Activated CD4-positive, alpha-beta T cell treated with anti-CD3 and anti-CD28 coated beads for 4 hours (primary cell): Measurements from ENCODE around the gene ZNF837.
"Not testable (repeated sequence)": the region's sequence is repeated elsewhere in the genome, so short reads cannot be mapped to it uniquely, and the experiment has no call there.

Source experiments
- DNase-seq, 2 donors: peaks; one replicate each; pipeline ENCODE4 v3.0.0-alpha.2; 2020

The ZNF837 gene

DNA sequence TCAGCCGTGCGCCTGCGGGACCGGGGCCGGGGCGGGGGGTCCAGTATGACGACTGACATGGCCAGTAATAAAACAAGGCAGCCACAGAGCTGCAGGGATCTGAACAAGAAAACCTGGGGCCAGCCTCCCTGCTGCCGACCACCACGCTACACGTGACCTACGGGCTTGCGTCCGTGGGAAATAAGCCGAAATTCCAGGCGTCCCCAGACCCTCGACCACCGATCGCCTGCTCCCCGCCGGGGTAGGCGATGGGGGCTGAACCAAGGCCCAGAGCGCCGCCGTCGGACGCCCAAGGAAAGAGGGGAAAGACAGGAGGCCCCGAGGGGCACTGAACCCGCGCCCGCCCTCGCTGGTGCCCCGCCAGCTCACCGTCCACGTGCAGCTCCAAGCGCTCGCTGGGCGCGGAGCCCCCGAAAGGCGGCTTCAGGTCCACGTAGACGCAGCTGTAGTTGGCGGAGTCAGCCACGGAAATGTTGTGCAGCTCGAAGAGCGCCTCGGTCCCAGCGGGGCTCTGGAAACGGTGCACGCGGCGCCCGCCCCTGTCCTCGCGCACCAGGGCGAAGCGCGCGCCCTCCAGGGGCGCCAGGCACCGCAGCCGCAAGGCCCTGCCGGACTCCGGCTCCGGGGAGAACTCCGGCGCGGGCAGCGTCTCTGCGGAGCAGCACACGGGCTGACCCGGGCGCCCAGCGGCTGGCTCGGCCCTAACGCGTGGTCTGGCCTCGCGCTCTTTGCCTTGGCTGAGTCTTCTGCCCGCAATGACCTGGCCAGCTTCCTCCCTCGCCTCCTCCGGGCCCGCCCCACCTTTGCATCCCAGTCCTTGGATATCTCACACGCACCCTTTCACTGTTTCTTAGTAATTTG is 30.6 kb downstream of the ZNF837 start:
- no peak for DNase-seq

DNA sequence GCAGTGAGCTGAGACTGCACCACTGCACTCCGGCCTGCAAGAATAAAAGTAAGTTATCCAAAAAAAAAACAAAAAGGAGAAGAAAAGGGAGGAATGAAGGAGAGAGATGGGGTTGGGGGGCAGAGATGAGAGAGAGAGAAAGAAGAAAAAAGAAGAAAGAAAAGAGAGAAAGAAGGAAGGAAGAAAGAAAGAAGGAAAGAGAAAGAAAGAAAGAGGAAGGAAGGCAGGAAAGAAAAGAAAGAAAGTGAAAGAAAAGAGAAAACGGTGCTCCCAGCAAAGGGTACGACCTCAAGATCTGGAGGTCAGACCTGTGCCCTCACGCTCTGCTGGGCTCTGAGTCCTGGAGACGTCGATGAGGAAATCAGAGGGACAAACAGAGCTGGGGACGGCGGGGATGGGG is 31.2 kb downstream of the ZNF837 start:
- DNase-seq = no peak

DNA sequence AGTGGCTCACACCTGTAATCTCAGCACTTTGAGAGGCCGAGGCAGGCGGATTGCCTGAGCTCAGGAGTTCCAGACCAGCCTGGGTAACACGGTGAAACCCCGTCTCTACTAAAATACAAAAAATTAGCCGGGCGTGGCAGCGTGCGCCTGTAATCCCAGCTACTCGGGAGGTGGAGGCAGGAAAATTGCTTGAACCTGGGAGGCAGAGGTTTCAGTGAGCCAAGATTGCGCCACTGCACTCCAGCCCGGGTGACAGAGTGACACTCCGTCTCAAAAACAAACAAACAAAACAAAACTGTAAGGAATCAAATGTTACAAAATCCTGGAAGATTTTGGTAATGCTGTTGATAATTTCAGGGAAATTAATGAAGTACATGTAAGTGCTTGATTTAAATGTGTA is 32.8 kb downstream of the ZNF837 start:
- not testable (repeated sequence) for DNase-seq

DNA sequence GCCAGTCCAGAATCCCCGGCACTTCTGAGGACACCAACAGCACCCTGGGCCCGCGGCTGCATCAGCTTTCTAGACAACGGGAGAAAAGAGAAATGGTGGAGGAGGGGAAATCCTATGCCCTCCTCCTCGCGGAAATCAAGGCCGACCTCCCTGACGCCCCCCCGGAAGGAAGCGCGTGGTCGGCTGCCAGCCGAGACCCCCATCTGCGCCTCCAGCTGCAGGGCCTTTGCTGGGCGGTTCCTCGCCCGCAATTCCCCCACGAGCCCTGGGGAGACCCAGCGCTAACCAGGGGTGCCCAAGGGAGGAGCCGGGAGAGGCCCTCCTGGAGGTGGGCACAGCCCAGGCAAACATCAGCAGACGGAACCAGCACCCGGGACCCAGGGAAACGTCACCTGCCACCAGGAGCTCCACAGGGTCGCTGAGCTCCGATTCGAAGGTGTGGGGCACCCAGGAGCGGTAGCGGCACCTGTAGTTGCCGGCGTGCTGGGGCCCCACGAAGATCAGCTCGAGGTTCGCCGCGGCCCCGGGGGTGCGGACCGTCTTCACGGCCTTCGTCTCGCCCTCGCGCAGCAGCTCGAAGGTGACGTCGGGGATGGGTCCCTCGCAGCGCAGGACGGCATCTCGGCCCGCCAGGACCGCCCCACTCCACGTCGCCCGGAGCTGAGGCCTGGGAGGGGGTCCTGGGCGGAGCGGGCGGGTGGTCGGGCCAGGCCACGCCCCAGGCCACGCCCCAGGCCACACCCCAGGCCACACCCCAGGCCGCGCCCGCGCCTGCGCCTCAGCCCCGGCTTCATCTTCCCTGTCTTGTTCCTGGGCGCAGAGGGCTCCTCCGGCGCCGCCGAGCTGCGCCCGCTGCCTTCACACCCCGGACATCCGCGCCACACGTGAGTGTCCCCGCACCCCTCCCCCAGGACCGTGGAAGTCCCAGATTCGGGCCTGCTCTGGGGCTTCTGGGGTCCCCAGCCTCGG is 33.6 kb downstream of the ZNF837 start:
- peak; percentile 51 to 62 for DNase-seq

DNA sequence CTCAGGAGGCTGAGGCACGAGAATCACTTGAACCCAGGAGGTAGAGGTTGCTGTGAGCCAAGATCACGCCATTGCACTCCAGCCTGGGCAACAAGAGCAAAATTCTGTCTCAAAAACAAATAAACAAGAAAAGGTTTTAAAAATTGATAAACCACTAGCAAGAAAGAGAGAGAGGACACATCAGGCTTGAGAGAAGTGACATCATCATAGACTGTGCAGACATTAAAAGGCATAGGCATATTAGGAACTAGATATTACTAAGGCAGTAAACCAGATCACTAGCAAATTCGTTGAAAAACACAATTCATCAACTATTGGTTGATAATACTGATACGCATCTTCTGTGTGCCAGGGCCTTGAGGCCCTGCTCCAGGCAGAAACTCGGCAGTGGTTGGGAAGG is 35.3 kb downstream of the ZNF837 start:
- no peak for DNase-seq

DNA sequence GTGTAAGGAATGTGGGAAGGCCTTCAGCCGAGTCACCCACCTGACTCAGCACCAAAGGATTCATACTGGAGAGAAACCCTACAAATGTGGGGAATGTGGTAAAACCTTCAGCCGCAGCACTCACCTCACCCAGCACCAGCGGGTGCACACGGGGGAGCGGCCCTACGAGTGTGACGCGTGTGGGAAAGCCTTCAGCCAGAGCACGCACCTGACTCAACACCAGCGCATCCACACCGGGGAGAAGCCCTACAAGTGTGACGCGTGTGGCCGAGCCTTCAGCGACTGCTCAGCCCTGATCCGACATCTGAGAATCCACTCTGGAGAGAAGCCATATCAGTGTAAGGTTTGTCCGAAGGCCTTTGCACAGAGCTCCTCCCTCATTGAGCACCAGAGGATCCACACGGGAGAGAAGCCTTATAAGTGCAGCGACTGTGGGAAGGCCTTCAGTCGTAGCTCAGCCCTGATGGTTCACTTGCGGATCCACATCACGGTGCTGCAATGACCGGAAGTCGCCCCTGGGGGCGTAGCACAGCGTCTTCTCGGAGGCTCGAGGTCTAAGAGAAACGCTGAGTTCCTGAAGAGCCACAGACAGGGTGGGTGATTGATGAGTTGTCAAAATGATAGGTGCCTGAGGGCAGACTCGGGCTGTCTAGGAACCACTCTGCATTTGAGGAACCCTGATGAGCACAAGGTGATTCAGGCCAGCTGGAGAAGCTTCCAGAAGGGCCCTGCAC is 41.8 kb downstream of the ZNF837 start:
- no peak for DNase-seq

DNA sequence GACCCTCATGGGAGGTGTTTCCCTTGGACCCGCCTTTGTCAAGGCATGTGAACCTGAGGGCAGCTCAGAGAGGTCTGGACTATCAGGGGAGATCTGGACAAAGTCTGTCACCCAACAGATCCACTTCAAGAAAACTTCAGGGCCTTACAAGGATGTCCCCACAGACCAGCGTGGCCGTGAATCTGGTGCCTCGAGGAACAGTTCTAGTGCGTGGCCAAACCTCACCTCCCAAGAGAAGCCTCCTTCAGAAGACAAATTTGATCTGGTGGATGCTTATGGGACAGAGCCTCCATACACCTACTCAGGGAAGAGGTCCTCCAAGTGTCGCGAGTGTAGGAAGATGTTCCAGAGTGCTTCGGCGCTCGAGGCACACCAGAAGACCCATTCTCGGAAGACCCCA is 42.5 kb downstream of the ZNF837 start:
- no peak for DNase-seq

DNA sequence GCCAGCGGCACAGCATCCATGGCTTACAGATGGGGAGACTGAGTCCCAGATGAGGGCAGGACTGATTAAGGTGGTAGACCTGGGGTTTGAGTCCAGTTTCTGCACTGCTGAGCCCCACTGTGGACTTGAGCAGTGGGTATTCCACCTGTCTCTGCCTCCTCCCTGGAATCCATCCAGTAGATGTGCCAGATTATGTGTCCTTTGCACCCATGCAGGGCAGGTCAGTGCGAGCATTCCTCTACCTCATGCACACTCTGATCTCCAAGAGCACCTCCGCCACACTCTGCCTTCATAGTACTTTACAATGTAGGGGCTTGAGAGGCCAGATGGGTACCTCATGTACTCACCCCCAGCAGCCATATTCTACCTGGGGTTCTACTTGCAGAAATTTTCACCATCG is 44.0 kb downstream of the ZNF837 start:
- DNase-seq = no peak

DNA sequence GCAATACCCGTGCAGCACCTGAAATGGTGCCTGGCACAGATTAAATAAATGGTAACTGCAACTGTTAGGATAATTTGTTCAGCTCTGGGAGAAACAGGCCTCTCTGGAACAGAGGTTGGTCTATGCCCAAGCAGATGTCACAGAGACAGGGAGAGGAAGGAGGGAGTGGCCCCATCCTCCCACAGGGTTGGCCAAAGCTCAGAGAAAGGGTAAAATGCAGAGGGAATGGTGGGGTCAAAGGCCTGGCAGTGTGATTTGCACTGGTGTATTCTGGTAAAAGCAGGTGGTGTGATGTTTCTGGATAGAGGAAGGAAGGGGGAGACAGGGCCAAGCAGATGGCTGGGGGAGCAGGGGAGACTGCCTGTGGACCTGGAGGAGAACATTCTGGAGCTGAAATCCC is 44.6 kb downstream of the ZNF837 start:
- no peak for DNase-seq

DNA sequence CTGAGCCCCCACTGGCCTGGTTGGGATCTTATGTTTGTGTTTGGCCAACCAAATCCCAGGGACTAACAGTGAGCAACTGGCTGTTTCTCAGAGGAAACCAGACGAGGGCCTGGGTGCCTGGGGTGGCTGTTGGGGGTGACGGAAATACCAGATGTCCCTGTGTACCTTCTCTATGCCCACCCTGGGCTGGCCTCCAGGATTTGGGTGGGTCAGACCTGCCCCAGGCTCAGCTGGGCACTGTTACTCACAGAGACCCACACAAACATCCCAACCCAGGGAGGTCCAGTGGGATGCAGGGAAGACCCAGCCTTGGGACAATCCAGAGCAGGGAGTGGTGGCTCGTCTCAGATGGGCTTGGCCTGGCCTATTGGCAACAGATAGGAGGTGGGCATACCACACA is 45.2 kb downstream of the ZNF837 start:
- no peak for DNase-seq

DNA sequence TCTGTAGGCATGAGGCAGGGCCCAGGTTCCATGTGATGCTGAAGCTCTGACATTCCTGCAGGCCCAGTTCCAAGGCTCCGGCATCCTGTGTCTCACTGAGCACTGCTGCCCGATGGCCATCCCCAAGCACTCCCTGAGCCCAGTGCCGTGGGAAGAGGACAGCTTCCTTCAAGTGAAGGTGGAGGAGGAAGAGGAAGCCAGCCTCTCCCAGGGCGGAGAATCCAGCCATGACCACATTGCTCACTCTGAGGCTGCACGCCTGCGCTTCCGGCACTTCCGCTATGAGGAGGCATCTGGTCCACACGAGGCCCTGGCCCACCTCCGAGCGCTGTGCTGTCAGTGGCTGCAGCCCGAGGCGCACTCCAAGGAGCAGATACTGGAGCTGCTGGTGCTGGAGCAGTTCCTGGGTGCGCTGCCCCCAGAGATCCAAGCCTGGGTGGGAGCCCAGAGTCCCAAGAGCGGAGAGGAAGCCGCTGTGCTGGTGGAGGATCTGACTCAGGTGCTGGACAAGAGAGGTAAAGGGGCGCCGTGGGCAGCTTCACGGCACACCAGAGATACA is 46.1 kb downstream of the ZNF837 start:
- no peak for DNase-seq

DNA sequence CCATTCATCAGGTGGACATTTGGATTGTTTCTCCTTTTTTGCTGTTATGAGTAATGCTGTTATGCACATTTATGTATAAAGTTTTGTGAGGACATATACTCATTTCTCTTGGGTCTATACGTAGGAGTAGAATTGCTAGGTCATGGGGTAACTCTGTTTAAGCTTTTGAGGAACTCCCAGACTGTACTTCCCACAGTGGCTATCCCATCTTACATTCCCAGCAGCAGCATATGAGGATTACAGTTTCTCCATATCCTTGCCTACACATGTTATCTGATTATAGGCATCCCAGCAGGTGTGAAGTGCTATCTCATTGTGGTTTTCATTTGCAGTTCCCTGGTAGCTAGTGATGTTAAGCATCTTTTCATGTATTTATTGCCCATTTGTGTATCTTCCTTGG is 48.1 kb downstream of the ZNF837 start:
- DNase-seq = no peak

DNA sequence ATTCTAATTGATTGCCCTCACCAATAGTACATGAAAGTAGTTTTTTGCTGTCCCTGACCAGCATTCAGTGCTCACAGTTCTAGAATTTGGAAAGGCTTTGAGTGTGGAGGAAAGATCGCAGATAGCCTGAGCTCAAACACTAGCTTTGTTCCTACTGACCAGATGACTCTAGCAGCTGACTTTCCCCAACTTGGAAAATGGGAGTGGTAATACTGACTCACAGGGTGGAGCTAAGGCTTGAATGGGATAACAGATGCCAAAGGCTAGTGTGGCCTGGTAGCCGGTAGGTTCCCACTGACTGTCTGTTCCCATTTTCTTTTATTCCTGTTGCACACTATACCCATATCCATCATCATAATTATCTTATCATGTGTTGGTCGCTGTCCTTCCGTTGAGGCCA is 50.4 kb downstream of the ZNF837 start:
- DNase-seq = no peak

DNA sequence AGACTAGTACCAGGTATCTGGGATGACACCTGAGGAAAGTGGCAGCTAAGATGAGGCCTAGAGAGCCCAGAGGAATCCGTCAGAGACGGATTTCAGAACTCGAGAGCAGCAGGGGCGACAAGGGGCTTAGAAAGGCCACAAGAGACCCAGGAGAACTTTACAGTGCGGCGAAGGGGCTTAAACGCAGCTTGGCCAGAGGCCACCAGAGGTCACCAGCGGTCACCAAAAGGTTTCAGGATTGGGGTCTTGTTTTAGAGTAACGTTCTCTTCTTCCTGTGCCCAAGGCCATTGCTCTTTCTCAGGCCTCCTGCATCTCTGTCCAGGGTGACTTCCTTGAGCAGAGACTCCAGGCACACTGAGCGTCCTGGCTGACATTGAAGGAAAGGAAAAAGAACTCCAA is 51.8 kb downstream of the ZNF837 start:
- no peak for DNase-seq

DNA sequence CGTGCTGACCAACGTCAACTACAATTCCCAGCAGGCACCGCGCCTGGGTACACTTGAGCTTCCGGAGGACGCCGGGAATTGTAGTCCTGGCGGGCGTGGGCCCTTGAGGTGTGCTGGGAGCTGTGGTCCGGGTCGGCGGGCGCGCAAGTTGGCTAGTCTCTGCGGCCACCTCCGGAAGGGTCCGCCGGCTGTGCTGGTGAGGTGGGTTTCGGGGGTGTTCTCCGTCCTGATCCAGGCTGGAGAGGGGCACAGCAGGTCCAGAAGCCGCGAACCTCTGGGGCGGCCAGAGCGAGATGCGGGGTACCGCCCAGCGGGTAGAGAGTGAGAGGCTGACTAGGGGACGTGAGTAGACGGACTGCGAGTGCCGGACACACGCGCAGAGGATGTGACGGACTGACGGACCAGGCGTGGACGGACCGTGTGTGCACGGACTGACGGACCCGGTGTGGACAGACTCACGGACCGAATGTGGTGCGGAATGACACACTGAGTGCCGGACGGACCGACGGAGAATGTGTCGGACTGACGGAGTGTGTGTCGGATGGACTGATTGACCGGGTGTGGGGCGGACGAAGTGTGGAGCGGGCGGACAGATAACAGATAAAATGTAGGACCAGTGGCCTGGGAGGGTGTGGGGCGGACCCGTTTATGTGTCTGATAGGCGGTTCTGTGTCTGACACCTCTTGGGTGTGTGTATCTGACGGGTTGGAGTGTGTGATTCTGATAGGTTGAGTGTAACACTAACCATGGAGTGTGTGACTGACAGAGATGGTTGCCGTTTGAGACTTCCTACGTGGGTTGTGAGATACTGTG is 53.7 kb downstream of the ZNF837 start, which contains the start of gene ZSCAN22:
TSS of gene ZSCAN22 (plus strand) at position 81 of the 813 bp plus-strand sequence. CDS start 7,809 bp downstream, outside the sequence.
- peak; percentile 85 to 86 for DNase-seq

DNA sequence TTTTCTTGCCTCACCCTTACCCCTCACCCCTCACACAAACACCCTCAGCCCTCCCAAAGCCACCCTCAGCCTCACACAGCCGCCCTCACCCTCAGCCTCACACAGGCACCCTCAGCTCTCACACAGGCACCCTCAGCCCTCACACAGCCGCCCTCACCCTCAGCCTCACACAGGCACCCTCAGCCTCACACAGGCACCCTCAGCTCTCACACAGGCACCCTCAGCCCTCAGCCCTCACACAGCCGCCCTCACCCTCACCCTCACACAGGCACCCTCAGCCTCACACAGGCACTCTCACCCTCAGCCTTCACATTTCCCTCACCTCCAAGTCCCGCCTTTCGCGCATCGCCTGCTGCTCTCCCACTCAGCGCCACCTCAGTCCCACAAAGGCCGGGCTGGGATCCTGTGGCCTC is 54.3 kb downstream of the ZNF837 start:
- DNase-seq = no peak

DNA sequence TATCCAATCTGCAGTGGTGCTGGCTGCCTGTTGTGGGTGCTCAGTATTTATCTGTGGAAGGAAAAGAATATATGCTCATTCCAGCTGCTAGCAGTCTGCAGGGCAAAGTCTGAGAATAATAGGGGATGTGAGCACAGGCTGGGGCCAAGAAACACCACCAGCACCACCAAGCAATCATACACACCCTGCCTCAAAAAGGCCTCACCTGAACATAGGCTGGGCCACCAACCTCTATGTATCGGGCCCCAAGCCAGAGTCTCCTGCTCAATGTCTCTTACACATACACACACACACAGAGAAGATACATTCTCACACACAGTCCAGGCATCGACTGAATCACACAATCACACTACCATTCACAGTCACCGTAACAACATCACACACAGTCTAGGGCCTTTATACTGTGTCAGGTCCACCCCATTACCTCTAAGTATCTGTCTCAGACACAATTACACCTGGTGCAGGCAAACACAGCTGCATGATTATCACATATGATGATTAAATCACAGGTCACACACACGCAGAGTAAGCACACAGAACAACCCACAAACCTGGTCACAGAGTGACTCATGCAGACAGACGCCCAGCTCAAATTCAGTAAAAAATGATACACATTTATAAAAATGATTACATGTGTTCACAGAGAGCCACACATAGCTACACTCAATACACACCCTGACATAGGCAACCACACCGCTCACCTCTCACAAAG is 55.4 kb downstream of the ZNF837 start:
- DNase-seq = no peak

DNA sequence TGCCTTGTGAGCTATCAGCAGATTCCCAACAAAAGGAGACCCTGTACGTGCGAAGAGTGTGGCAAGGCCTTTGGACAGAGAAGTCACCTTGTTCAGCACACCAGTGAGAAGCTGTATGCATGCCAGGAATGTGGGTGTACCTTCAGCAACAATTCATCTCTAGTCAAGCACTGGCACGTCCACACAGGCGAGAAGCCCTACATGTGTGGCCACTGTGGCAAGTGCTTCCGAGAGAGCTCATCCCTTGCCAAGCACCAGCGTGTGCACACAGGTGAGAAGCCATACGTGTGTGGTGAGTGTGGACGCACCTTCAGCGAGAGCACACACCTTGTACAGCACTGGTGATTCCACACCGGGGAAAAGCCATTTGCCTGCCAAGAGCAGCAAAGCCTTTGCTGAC is 61.6 kb downstream of the ZNF837 start:
- DNase-seq = no peak

DNA sequence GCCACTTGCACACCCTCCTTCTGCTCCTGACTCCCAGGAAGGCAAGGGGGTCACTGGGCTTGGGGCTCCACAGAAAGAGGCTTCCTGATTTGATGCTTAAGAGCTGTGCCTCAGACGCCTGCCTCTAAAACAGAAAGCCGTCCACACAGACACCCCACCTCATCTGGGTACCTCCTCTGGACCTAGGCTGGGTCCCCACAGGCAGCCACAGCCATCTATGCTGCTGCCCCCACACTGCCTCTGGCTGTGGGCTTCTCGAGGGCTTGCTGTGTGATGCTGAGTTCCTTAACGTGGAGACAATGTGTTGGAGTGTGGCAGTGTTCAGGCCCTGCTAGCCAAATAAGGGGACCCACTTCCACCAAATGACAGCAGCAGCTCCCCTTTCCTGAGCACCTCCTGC is 62.5 kb downstream of the ZNF837 start:
- DNase-seq = no peak
